Femur (tissue), 1 donor: Measurements from ENCODE around the gene DMXL2.
"Not testable (repeated sequence)": the region's sequence is repeated elsewhere in the genome, so short reads cannot be mapped to it uniquely, and the experiment has no call there.

ENCODE experiments used
- DNase-seq: peaks from one replicate; pipeline ENCODE4 v3.0.0-alpha.2; 2017

Gene DMXL2

DNA sequence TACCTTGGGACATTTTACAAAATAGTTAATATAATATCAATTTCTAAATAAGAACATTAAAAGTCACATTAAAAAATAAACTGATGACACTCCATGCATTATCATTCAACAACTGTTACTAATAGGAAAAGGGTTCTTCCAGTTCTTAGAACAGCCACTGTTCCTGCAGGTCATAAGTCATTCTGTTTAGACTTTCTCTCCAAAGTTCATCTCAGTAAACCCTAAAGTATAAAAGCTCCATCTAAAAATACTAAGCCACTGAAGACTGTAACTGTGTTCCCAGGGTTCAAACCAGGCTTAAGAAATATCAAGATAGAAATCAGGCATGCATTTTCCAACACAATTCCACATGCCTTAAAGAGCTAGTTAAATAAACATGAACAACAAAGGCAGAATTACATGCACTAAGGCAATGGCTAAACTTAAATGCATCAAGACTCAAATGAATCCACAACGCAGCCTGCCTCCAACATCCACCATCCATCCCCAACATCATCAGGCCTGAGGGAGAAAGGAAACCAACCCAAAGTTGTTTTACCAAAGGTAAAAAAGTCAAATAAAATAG lies 46.2 kb downstream of the DMXL2 start:
- DNase-seq: no peak

DNA sequence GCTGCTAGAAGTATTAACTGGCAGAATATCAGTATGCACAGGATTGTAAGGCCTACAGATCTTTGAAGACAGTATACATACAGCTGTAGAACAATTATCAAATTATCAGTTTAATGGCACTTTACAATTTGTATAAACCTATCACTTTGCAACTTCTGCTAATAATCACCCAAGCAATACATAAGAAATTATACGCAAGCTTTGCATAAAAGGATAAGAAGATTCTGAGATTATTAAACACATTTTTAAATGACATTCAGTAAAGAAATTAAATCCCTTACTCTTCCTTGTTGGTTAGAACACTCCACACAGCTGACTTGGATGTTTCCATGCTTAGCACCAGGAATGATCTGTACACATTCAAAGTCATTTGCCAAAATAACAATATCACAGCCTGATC lies 46.8 kb downstream of the DMXL2 start:
- no peak for DNase-seq

DNA sequence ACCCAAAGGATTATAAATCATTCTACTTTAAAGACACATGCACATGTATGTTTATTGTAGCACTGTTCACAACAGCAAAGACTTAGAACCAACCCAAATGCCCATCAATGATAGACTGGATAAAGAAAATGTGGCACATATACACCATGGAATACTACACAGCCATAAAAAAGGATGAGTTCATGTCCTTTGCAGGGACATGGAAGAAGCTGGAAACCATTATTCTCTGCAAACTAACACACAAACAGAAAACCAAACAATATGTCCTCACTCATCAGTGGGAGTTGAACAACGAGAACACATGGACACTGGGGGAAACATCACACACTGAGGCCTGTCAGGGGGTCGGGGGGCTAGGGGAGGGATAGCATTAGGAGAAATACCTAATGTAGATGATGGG lies 49.2 kb downstream of the DMXL2 start:
- DNase-seq: not testable (repeated sequence)

DNA sequence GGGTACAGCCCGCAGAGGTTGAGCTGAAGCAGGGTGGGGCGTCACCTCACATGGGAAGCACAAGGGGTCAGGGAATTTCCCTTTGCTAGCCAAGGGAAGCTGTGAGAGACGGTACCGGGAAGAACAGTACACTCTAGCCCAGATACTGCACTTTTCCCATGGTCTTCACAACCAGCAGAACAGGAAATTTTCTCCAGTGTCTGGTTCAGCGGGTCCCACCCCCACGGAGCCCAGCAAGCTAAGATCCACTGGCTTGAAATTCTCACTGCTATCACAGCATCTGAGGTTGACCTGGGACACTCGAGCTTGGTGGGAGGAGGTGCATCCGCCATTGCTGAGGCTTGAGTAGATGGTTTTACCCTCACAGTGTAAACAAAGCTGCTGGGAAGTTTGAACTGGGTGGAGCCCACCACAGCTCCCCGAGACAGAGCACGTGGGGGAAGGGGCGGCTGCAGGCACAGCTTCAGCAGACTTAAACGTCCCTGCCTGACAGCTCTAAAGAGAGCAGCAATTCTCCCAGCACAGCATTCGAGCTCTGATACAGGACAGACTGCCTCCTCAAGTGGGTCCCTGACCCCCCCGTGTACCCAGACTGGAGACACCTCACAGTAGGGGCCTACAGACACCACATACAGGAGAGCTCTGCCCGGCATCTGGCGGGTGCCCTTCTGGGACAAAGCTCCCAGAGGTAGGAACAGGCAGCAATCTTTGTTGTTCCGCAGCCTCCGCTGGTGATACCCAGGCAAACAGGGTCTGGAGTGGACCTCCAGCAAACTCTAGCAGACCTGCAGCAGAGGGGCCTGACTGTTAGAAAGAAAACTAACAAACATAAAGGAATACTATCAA lies 53.4 kb downstream of the DMXL2 start:
- not testable (repeated sequence) for DNase-seq

DNA sequence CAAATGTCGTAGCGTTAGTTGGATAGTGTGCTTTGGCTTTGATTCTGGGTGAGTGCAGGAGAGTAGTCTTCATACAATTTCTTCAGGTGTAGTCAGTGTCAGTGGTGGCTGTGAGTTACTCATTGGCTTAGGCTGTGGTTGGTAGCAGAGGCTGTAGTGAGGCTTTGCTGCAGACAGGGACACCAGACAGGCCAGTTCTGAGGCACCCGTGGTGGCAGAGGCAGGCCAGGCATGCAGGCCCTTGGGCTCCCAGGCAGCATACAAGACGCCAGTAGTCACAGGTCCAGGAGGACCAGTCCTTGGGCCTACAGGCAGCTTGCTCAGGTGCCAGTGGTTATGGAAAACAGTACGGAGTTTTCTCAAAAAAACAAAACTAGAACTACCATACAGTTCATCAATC lies 61.3 kb downstream of the DMXL2 start:
- no peak for DNase-seq

DNA sequence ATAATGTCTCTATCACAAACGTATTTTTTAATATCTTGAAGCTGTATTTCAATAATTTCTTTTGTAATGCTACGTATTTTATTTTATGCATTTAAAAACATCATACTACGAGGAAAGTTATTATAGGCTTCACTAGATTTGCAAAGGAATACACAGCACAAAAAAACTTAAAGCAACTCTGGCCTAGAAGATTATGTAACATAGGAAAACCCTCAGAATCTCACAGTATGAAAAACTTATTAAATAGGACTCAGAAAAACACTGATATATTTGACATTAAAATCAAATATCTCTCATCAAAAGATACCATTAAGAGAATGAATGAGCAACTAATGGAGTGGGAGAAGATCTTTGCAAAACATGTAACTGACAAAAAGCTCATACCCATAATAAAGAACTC lies 63.7 kb downstream of the DMXL2 start:
- DNase-seq: no peak

DNA sequence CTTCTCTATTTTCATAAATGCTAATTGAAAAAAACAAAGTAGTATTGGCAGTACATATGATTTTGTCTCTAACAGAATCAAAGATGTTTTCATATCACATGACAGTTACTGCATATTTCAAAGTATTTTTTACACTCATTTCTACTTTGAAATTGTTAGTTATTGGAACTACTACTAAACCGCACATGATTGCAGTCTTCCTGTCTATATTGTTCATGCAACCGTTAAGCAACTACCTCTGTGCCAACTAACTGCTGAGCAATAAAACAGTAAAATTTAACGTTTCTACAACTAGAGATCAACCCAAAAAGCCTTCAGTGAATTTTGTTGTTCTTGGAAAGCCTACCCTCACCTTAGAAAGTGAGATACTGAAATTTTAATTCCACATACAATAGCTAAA lies 64.2 kb downstream of the DMXL2 start:
- DNase-seq: no peak

DNA sequence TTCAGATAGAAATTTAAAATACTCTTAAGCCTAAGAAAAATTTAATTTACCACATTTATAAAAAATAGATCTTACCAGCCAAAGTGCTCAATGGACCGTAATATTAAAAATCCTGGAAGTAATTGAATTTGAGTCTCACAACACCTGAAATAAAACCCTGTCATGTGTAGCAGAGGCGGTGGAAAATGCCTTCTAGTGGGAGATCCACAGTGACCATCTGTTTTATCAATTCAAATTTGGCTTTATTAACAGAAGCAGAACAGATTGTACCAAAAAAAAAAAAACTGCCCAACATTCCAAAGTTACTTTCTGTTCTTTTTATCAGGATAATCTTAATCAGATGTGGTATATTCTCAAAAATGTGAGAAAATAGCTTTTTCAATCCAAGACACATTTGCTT lies 71.7 kb downstream of the DMXL2 start:
- no peak for DNase-seq

DNA sequence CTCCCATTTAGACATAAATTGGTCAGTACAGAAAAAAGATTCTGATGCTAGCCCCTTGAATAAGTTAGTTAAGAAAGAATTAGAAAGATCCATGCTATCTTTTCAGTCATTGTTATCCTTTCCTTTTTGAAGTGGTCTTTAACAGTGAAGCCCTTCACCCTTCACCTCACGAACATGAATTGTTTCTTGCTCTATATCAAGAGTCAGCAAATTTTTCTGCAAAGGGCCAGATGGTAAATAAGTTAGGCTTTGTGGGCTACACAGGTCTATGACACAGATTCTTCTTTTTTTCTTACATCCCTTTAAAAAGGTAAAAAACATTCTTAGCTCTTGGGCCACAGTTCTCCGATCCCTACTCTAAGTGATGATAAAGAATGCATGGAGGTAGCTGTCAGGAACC lies 74.9 kb downstream of the DMXL2 start:
- no peak for DNase-seq

DNA sequence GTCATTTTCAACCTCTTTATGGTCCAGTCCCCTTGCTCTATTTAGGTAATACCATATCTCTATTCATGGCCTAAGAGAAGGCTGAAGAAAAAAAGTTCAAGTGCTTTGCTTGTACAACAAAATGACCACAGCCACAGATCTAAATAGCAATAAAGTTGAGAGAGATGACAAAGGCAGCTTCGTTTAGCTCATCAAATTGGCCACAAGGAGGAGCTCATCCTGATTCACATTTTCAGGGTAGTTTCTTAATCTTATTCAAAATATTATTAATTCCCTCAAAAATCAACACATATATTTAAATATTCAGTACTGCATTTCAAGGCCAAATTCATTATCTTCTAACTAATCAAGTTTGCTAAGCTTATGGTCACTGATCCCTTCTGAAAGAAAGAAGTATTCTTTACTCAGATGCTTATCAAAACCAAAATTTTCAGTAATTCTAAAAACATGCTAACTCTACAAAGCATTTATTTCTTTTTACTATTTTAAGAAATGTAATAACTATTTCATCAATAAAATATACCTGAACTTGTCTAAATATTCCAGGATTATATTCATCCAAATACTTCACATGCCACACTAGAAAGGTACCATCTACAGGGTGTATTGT lies 85.5 kb downstream of the DMXL2 start:
- no peak for DNase-seq

DNA sequence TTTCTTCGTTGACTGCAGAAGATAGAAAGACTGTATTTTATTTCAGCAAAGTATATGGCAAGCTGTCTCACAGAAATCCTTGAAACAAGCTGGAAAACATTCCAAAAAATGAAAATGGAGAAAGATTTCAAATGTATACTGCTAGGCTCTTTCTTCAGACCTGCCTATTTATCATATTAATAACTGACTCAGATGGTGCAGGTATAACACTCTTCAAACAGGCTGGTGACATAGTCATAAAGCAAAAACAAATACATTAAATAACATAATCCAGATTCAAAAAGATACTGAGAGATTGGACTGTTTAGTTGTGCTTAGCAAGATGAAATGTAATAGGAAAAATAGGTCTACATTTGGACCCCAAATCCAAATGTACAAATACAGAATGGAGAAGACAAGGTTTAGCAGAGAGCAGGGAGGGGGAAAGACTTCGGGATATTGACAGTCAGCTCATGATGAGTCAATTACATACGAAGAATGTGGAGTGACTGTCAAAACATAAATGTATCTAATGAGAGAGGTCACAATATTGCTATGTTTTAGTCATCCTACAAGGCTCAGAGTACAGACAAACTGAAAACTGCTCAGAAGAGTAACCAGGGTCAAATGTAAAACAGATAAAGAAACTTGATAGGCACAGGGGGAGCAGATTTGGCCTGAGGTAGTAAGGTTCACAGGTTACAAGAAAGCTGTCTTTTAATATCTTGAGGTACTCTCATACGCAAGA lies 88.7 kb downstream of the DMXL2 start:
- DNase-seq: no peak

DNA sequence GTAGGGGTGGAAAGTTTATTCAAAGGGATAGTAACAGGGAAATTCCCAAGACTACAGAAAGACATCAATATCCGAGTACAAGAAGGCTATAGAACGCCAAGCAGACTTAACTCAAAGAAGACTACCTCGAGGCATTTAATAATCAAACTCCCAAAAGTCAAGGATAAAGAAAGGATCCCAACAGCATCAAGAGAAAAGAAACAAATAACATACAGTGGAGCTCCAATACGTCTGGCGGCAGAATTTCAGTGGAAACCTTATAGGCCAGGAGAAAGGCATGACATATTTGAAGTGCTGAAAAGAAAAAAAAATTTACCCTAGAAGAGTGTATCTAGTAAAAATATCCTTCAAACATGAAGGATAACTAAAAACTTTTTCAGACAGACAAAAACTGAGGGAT lies 95.6 kb downstream of the DMXL2 start:
- no peak for DNase-seq

DNA sequence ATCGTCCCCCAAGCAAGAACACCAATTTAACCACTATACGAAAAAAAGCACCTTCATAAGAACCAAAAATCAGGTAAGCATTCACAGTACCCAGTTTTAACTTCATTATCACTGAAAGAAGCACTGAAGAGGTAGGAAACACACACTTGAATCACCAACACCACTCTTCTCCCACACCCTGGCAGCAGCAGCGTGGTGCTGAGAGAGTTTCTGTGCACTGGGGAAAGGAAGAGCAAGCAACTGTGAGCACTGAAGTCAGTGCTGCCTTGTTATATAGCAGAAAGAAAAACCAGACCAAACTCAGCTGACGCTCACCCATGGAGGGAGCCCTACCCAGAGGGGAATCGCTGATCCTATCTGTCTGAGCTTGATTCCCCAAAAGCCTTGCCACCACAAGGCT lies 98.2 kb downstream of the DMXL2 start:
- DNase-seq: no peak

DNA sequence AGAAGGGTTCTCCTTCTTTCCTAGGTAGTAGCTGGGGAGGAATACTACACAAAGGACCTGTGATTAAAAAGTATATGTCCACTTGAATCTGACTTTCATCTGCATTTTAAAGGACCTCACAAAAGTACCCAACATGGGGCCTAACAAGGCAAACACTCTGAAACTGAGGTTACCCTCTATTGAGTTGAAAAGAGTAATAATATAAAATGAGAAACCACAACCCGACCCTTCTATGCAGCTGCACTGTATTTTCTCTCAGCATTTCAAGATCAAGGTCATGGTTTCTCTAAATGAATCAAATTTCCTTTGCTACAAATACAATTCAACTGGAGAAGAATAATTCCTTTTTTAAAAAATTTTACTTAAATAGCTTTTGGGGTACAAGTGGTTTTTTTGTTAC lies 106.3 kb downstream of the DMXL2 start:
- no peak for DNase-seq

DNA sequence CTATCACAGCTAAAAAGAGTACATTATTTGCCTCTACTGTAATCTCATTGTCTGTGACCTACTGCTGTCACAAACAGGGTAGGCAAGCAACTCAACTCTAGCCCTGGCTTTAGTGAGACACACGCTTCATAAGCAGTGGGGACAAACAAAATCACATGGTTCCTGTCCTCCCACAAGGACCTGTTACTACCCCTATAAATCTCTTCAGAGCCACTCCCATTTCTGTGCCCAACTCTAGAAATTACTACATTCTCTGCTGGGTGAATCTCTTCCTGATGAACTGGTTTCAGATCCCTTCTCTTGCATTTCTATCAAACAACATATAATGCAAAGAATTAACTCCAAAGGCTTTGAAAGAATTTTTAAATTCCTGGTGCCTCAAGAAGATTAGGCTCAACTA lies 117.3 kb downstream of the DMXL2 start:
- DNase-seq: no peak

DNA sequence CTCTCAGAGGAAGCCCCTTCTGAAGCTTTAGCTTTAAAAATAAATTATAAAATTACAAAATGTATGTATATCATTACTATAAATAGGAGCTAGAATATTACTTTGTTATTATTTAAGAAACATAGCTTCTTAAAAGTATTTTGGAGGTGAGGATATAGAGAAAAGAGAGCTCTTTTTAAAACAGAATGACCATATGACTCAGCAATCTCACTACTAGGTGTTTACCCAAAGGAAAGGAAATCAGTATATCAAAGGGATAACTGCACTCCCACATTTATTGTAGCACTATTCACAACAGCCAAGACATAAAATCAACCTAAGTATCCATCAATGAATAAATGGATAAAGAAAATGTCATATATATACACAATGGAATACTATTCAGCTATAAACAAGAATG lies 119.6 kb downstream of the DMXL2 start:
- DNase-seq: no peak

DNA sequence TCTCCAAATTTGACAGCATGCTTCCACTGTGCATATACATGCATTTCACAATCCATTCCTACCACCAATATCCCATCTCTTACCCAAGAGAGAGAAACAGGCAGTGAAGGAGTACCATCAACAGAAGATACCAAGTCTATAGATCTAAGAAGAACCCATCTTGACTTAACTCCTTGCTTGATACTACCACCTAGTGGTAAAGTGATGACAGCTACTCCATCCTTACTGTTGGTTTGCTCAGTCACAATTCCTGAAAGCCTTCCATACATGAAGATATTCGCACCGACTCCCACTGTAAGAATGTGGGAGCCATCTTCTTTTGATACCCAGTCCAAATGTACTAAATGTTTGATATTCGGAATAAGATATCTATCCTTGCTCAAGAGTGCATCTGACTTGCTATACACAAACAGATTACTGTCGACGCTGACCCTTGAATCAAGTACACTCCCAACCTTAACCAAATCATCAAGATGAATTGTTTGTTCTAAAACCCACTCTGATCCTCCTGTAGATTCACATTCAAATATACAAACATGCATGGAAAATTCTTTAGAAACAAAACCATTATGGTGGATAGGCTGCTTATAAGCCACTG lies 123.1 kb downstream of the DMXL2 start:
- no peak for DNase-seq

DNA sequence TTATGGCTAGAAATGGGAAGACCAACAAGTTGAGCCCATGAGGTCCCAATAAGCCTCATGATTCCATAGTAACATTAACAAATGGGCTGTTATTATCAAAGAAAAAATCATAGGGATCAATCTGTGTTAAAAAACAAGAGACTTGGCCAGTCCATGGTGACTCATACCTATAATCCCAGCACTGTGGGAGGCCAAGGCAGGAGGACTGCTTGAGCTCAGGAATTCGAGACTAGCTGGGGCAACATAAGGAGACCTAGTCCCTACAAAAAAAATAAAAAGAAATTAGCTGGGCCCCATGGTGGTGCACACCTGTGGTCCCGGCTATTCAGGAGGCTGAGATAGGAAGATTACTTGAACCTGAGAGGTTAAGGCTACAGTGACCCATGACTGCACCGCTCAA lies 124.8 kb downstream of the DMXL2 start:
- DNase-seq: no peak

DNA sequence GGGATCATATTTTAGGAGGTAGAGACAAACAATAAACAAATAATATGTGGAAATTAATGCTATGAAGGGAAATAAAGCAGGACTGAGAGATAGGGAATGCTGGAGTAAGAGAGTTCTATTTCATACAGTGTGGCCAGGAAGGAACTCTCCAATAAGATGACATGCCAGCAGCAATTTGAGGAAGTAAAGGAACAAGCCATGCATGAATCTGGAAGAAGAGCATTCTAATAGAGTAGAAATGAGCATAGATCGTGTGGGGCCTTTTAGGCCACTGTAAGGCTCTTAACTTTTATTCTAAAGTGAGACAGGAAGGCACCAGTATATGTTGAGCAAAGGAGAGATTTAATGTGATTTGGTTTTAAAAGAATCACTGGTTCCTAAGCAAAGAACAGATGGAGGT lies 126.3 kb downstream of the DMXL2 start:
- no peak for DNase-seq

DNA sequence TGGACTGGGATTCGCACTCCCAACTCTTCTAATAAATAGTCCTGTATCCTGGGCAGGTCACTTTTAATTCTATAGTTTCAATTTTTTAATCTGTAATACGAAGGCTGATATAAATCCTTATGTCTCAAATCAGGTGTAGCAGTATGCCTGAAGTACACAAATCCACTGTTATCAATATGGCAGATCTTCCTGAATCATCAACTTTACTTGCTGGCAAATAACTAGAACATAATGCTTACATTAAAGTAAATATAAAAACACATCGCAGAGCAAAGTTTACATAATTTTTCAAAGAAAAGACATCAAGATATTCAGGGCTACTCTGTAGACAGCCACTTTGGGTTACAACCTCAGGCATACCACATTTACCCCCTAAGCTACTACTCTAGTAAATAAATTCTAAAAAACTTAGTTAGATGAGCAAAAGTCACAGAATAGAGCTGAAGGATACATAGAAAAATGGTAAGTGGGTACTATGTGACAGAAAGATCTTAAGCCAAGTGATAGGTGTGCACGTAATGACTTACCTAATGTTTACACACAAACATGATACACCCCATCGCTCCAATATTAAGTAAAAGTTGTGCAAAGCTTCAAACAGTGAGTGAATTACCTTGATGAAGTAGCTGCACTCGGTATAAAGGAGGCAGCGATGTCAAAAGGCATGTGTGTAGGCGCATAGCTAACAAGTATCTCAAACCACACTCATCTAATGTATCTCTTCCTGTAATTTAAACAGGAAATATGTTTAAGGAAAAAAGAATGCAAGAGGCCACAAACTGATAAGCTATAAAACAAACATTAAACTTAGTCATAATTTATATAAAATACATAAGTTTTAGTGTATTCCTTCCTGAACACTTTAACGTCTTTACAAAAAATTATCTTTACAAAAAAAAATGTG lies 127.9 kb downstream of the DMXL2 start:
- no peak for DNase-seq

DNA sequence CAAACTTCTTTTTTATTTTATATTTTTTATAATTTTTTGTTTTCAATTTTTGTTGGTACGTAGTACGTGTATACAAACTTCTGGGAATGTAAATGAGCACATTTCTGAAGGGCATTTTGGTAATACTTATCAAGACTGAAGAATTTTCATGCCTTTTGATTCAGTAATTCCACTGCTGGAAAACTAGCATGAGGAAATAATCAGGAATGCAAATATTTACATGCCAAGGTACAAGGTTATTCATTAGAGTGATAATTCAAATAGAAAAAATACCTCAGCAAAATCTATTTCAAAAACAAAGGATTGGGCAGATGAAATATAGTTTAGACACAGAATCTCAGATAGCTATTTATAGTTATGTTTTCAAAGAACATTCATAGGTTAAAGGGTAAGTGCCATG lies 128.7 kb downstream of the DMXL2 start:
- no peak for DNase-seq

DNA sequence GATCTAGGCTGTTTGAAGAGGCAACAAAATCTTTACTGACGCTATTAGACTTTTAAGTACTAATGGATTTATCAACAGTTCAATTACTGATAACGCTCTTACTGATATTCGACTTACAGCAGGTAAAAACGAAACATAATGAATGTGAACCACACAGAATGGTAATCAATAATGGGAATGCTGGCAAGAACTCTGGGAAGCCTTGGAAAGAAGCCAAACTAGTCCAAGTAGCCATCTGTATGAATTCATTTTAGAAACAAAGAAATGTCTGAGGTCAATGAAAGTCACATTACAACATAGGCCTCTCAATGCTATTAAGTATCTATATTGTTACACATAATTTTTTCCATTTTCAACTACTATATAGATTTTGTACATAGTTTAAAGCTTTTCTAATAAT lies 130.0 kb downstream of the DMXL2 start:
- no peak for DNase-seq
